ENCODE measurements around the gene TMEM59L.
A peak's percentile ranks its signal among the peaks of the same experiment; 100 is the strongest.

TMEM59L gene

GRCh38 chr19:18657590-18658365 is 45.1 kb downstream of the TMEM59L start:
- Histone ChIP-seq H3K4me3 (ENCODE audit: low read depth in 1 of 5, low read length in 5 of 5) (no peak overlapping the region), H3K27ac (ENCODE audit: low read depth, low read length) (peak overlapping the region; percentile 70), H3K9me3 (ENCODE audit: control insufficient read depth in 5 of 5, low read length in 5 of 5) (no peaks in the 10 kb centered on the region), H3K36me3 (ENCODE audit: control insufficient read depth in 5 of 5, insufficient read depth in 5 of 5, low read length in 5 of 5) (no peaks in the 10 kb centered on the region), H3K4me1 (ENCODE audit: control insufficient read depth in 5 of 5, insufficient read depth in 5 of 5, low read length in 5 of 5) (peaks cover 0 to 49% (median 35%) of the 10 kb centered on the region in 5 donors), H3K27me3 (ENCODE audit: control insufficient read depth in 5 of 5, insufficient read depth in 4 of 5, low read length in 5 of 5) (no peaks in the 10 kb centered on the region), H3K9ac (ENCODE audit: low read length in 5 of 5) (no peak overlapping the region)

- H3K4me3 ChIP-seq (ENCODE audit: low read depth in 1 of 5, low read length in 5 of 5): no peak overlapping the region
- H3K9ac ChIP-seq (ENCODE audit: low read length in 5 of 5): no peak overlapping the region
- no peaks in the 10 kb centered on the region for H3K36me3 ChIP-seq (ENCODE audit: control insufficient read depth in 5 of 5, insufficient read depth in 5 of 5, low read length in 5 of 5)
- H3K9me3 ChIP-seq (ENCODE audit: control insufficient read depth in 5 of 5, low read length in 5 of 5): no peaks in the 10 kb centered on the region
- H3K27me3 ChIP-seq (ENCODE audit: control insufficient read depth in 5 of 5, insufficient read depth in 4 of 5, low read length in 5 of 5): no peaks in the 10 kb centered on the region
- peak overlapping the region; percentile 70 for H3K27ac ChIP-seq (ENCODE audit: low read depth, low read length)
- H3K4me1 ChIP-seq (ENCODE audit: control insufficient read depth in 5 of 5, insufficient read depth in 5 of 5, low read length in 5 of 5): peaks cover 0 to 56% (median 39%) of the 10 kb centered on the region in 5 donors
Measured at GRCh38 chr19:18658366-18658855, 45.7 kb downstream of the TMEM59L start.

- peak overlapping the region in 1 of 5 donors; percentile 24 for H3K4me3 ChIP-seq (ENCODE audit: low read depth in 1 of 5, low read length in 5 of 5)
- no peaks in the 10 kb centered on the region for H3K27me3 ChIP-seq (ENCODE audit: control insufficient read depth in 5 of 5, insufficient read depth in 4 of 5, low read length in 5 of 5)
- peaks cover 0 to 3% (median 3%) of the 10 kb centered on the region in 5 donors for H3K36me3 ChIP-seq (ENCODE audit: control insufficient read depth in 5 of 5, insufficient read depth in 5 of 5, low read length in 5 of 5)
- H3K9me3 ChIP-seq (ENCODE audit: control insufficient read depth in 5 of 5, low read length in 5 of 5): no peaks in the 10 kb centered on the region
- H3K4me1 ChIP-seq (ENCODE audit: control insufficient read depth in 5 of 5, insufficient read depth in 5 of 5, low read length in 5 of 5): peaks cover 0 to 64% (median 42%) of the 10 kb centered on the region in 5 donors
- peak overlapping the region in 3 of 5 donors; percentile 44 to 59 (median 46) for H3K9ac ChIP-seq (ENCODE audit: low read length in 5 of 5)
- peak overlapping the region; percentile 70 for H3K27ac ChIP-seq (ENCODE audit: low read depth, low read length)
Measured at GRCh38 chr19:18659281-18660050, 46.8 kb downstream of the TMEM59L start.

GRCh38 chr19:18660051-18660910 is 47.6 kb downstream of the TMEM59L start:
- Histone ChIP-seq H3K9me3 (ENCODE audit: control insufficient read depth in 5 of 5, low read length in 5 of 5) (no peaks in the 10 kb centered on the region), H3K27ac (ENCODE audit: low read depth, low read length) (peak overlapping the region; percentile 70), H3K27me3 (ENCODE audit: control insufficient read depth in 5 of 5, insufficient read depth in 4 of 5, low read length in 5 of 5) (no peaks in the 10 kb centered on the region), H3K4me1 (ENCODE audit: control insufficient read depth in 5 of 5, insufficient read depth in 5 of 5, low read length in 5 of 5) (peaks cover 0 to 64% (median 42%) of the 10 kb centered on the region in 5 donors), H3K9ac (ENCODE audit: low read length in 5 of 5) (peak overlapping the region in 2 of 5 donors; percentile 44 to 59), H3K36me3 (ENCODE audit: control insufficient read depth in 5 of 5, insufficient read depth in 5 of 5, low read length in 5 of 5) (peaks cover 0 to 7% (median 3%) of the 10 kb centered on the region in 5 donors), H3K4me3 (ENCODE audit: low read depth in 1 of 5, low read length in 5 of 5) (peak overlapping the region in 2 of 5 donors; percentile 22 to 39)

- Histone ChIP-seq H3K27ac (ENCODE audit: low read depth, low read length) (peak overlapping the region; percentile 60), H3K4me3 (ENCODE audit: low read depth in 1 of 5, low read length in 5 of 5) (peak overlapping the region in 2 of 5 donors; percentile 22 to 39), H3K27me3 (ENCODE audit: control insufficient read depth in 5 of 5, insufficient read depth in 4 of 5, low read length in 5 of 5) (no peaks in the 10 kb centered on the region), H3K9me3 (ENCODE audit: control insufficient read depth in 5 of 5, low read length in 5 of 5) (no peaks in the 10 kb centered on the region), H3K36me3 (ENCODE audit: control insufficient read depth in 5 of 5, insufficient read depth in 5 of 5, low read length in 5 of 5) (peaks cover 0 to 15% (median 6%) of the 10 kb centered on the region in 5 donors), H3K9ac (ENCODE audit: low read length in 5 of 5) (no peak overlapping the region), H3K4me1 (ENCODE audit: control insufficient read depth in 5 of 5, insufficient read depth in 5 of 5, low read length in 5 of 5) (peaks cover 0 to 64% (median 42%) of the 10 kb centered on the region in 5 donors)
Measured at GRCh38 chr19:18660939-18661670, 48.4 kb downstream of the TMEM59L start.

- no peak overlapping the region for H3K27ac ChIP-seq (ENCODE audit: low read depth, low read length)
- H3K27me3 ChIP-seq (ENCODE audit: control insufficient read depth in 5 of 5, insufficient read depth in 4 of 5, low read length in 5 of 5): no peaks in the 10 kb centered on the region
- H3K4me3 ChIP-seq (ENCODE audit: low read depth in 1 of 5, low read length in 5 of 5): no peak overlapping the region
- H3K9ac ChIP-seq (ENCODE audit: low read length in 5 of 5): no peak overlapping the region
- no peaks in the 10 kb centered on the region for H3K9me3 ChIP-seq (ENCODE audit: control insufficient read depth in 5 of 5, low read length in 5 of 5)
- H3K4me1 ChIP-seq (ENCODE audit: control insufficient read depth in 5 of 5, insufficient read depth in 5 of 5, low read length in 5 of 5): peaks cover 0 to 57% (median 42%) of the 10 kb centered on the region in 5 donors
- peaks cover 0 to 31% (median 15%) of the 10 kb centered on the region in 5 donors for H3K36me3 ChIP-seq (ENCODE audit: control insufficient read depth in 5 of 5, insufficient read depth in 5 of 5, low read length in 5 of 5)
Measured at GRCh38 chr19:18662972-18663732, 50.5 kb downstream of the TMEM59L start.

- H3K9me3 ChIP-seq (ENCODE audit: control insufficient read depth in 5 of 5, low read length in 5 of 5): no peaks in the 10 kb centered on the region
- H3K4me3 ChIP-seq (ENCODE audit: low read depth in 1 of 5, low read length in 5 of 5): no peak overlapping the region
- H3K9ac ChIP-seq (ENCODE audit: low read length in 5 of 5): no peak overlapping the region
- peaks cover 0 to 40% (median 24%) of the 10 kb centered on the region in 5 donors for H3K36me3 ChIP-seq (ENCODE audit: control insufficient read depth in 5 of 5, insufficient read depth in 5 of 5, low read length in 5 of 5)
- no peak overlapping the region for H3K27ac ChIP-seq (ENCODE audit: low read depth, low read length)
- H3K4me1 ChIP-seq (ENCODE audit: control insufficient read depth in 5 of 5, insufficient read depth in 5 of 5, low read length in 5 of 5): peaks cover 0 to 48% (median 39%) of the 10 kb centered on the region in 5 donors
- no peaks in the 10 kb centered on the region for H3K27me3 ChIP-seq (ENCODE audit: control insufficient read depth in 5 of 5, insufficient read depth in 4 of 5, low read length in 5 of 5)
Measured at GRCh38 chr19:18663940-18664530, 51.4 kb downstream of the TMEM59L start.

- Histone ChIP-seq H3K4me1 (ENCODE audit: control insufficient read depth in 5 of 5, insufficient read depth in 5 of 5, low read length in 5 of 5) (peaks cover 0 to 30% (median 23%) of the 10 kb centered on the region in 5 donors), H3K27ac (ENCODE audit: low read depth, low read length) (no peak overlapping the region), H3K36me3 (ENCODE audit: control insufficient read depth in 5 of 5, insufficient read depth in 5 of 5, low read length in 5 of 5) (peaks cover 0 to 52% (median 34%) of the 10 kb centered on the region in 5 donors), H3K9me3 (ENCODE audit: control insufficient read depth in 5 of 5, low read length in 5 of 5) (no peaks in the 10 kb centered on the region), H3K27me3 (ENCODE audit: control insufficient read depth in 5 of 5, insufficient read depth in 4 of 5, low read length in 5 of 5) (no peaks in the 10 kb centered on the region), H3K9ac (ENCODE audit: low read length in 5 of 5) (no peak overlapping the region), H3K4me3 (ENCODE audit: low read depth in 1 of 5, low read length in 5 of 5) (no peak overlapping the region)
Measured at GRCh38 chr19:18665771-18666202, 53.1 kb downstream of the TMEM59L start.
